Measurements from ENCODE around the gene B3GNT3.
A peak's percentile ranks its signal among the peaks of the same experiment; 100 is the strongest.
"Not testable (repeated sequence)": the region's sequence is repeated elsewhere in the genome, so short reads cannot be mapped to it uniquely, and the experiment has no call there.

Gene B3GNT3

DNA sequence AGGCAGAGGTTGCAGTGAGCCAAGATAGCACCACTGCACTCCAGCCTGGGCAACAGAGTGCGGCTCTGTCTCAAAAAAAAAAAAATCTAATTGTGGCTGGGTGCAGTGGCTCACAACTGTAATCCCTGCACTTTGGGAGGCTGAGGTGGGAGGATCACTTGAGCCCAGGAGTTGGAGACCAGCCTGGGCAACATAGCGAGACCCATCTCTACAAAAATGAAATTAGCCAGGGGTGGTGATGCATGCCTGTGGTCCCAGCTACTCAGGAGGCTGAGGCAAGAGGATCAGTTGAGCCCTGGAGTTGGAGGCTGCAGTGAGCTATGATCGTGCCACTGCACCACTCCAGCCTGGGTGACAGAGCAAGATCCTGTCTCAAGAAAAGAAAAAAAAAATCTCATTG is 3.7 kb downstream of the B3GNT3 start:
- not testable (repeated sequence) for DNase-seq

DNA sequence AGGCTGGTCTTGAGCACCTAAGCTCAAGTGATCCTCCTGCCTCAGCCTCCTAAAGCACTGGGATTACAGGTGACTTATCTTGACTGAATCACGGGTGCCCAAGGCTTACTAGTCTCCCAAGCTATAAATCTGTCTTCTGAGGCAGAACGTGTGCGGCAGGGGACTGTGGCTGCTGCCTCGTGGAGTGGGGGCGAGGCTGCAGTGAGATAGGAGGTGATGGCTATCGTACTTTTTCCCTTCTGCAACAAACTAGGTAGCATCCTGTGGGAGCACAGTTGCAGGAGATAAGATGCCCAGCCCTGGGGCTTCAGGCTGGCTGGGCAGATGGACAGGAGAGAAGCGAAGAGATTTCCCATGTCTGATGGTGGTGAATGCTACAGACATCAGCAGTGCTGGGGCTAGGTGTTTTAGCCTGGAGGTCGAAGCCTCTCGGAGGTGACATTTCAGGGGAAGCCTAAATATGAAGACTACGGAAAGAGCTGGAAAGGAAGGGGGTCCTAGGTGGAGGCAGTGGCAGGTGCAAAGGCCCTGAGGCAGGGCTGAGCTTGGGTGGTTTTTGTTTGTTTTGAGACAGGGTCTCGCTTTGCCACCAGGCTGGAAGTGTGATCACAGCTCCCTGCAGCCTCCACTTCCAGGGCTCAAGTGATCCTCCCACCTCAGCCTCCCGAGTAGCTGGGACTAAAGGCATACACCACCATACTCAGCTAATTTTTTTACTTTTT is 7.4 kb downstream of the B3GNT3 start:
- DNase-seq, result no peak

DNA sequence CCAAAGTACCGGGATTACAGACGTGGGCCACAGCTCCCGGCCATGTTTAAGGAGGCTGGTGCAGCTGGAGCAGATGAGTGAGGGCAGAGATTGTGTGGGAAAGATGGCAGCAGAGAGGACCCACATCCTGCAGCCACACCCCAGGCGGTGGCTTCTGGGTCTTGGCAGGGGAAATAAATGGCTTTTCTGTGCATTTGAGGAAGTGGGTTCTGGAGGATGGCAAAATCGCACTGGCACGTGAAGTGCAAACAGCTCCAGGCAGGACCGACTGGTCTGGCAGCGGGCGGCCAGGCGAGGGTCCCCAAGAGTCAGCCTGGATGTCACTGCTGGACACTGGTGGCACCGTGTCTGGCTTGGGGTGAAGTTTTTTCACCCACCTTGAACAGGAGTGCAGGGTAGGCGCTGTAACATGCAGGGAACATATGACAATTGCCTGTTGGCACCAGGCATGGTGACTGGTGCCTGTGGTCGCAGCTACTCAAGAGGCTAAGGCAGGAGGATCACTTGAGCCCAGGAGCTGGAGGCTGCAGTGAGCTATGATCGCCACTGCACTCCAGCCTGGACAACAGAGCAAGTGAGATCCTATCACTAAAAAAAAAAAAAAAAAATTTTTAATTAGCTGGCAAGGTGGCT is 8.4 kb downstream of the B3GNT3 start:
- no peak for DNase-seq

DNA sequence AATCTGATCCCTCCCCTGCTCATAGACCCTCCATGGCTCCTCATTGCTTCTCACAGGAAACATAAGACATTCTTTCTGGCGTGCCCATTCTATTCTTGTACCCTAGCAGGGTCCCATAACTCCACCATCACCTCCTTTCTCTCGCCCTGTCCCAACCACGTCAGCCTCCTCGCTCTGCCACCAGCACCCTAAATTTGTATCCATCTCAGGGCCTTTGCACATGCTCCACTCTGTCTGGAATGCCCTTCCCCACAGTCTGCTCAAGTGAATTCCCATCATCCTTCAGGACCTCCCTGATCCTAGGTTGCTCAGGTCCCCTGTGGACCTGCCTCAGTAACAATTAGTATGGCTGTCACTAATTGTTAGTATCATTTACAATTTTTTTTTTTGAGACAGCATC is 10.5 kb downstream of the B3GNT3 start:
- DNase-seq, result no peak

DNA sequence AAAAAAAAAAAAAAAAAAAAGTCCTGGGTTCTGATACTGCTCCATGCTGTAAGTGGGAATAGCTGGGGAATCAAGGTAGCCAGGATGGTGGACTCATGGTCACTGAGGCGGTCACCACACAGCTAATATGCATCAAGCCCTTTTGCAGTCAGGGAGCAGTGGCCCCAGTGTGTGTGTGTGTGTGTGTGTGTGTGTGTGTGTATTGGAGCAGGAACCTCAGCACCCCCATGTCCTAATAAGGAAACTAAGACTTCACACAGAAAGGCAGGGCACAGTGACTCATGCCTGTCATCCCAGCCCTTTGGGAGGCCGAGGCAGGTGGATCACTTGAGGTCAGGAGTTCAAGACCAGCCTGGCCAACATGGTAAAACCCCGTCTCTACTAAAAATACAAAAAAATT is 12.0 kb downstream of the B3GNT3 start:
- no peak for DNase-seq

DNA sequence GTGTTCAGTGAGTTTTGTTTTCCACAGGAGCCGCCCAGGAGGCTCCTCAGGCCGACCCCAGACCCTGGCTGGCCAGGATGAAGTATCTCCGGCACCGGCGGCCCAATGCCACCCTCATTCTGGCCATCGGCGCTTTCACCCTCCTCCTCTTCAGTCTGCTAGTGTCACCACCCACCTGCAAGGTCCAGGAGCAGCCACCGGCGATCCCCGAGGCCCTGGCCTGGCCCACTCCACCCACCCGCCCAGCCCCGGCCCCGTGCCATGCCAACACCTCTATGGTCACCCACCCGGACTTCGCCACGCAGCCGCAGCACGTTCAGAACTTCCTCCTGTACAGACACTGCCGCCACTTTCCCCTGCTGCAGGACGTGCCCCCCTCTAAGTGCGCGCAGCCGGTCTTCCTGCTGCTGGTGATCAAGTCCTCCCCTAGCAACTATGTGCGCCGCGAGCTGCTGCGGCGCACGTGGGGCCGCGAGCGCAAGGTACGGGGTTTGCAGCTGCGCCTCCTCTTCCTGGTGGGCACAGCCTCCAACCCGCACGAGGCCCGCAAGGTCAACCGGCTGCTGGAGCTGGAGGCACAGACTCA is 12.9 kb downstream of the B3GNT3 start:
- DNase-seq, result no peak

DNA sequence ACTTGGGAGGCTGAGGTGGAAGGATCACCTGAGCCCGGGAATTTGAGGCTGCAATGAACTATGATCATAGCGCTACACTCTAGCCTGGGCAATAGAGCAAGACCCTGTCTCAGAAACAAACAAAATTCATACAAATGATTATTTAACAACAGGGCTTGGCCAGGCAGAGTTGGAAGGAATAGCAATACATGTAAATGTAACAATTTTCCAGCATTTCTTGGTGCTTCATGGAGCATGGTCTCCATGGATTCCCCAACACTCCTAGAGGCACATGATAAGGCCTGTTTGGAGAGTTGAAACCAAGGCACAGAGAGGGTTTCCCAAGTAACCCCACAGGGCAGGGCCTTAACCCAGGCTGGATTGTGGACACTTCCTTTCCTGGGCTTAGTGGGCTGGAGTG is 16.2 kb downstream of the B3GNT3 start:
- no peak for DNase-seq

DNA sequence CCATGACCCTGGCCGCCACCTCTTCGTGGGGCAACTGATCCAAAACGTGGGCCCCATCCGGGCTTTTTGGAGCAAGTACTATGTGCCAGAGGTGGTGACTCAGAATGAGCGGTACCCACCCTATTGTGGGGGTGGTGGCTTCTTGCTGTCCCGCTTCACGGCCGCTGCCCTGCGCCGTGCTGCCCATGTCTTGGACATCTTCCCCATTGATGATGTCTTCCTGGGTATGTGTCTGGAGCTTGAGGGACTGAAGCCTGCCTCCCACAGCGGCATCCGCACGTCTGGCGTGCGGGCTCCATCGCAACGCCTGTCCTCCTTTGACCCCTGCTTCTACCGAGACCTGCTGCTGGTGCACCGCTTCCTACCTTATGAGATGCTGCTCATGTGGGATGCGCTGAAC is 16.7 kb downstream of the B3GNT3 start:
- no peak for DNase-seq

DNA sequence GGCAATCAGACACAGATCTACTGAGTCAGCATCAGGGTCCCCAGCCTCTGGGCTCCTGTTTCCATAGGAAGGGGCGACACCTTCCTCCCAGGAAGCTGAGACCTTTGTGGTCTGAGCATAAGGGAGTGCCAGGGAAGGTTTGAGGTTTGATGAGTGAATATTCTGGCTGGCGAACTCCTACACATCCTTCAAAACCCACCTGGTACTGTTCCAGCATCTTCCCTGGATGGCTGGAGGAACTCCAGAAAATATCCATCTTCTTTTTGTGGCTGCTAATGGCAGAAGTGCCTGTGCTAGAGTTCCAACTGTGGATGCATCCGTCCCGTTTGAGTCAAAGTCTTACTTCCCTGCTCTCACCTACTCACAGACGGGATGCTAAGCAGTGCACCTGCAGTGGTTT is 17.2 kb downstream of the B3GNT3 start:
- no peak for DNase-seq

DNA sequence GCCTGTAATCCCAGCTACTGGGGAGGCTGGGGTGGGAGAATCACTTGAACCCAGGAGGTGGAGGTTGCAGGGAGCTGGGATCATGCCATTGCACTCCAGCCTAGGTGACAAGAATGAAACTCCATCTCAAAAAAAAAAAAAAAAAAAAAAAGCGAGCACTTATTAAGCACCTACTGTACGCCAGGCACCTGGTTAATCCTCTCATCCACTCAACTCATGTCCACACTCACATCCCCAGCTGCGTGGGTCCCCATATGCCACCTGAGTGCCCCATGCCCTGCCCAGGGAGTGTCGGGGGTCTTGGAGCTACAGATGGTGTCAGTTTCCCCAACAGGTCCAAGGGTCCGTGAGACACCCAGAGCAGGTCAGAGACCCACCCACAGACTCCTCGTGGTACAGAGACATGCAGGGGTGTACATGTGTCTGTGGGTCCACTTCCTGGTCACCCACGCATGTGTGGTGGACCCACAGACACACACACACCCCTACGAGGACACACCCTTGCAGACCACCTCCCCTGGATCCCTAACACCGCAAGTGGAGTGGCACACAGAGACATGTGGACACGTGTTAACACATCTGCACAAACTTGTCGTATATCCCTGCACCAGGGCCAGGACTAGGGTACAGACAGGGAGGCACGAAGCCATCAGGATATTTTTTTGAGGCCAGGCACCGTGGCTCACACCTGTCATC is 22.9 kb downstream of the B3GNT3 start:
- DNase-seq, result no peak

DNA sequence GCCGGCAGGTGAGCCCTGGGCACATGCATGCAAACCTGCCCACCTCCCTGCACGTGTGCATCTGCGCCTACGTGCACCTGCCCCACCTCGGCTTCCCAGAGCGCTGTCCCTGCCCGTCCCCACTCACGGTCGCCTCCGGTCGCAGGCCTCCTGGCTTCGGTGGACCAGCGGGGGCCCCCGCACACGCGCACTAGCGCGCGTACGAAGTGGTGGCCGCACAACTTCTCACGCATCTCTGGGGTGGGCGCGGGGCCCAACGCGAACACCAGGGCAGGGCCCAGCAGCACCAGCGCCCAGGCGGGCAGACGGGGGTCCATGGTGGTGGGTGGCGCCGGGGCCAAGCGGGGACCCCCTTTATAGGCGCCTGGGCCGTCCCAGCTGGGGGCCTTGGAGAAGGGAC is 26.3 kb downstream of the B3GNT3 start, which contains the start of gene INSL3:
INSL3 (minus strand) TSS at position 330 of the 400 bp plus-strand sequence; CDS start at position 317, 13 bp downstream.
- no peak for DNase-seq

DNA sequence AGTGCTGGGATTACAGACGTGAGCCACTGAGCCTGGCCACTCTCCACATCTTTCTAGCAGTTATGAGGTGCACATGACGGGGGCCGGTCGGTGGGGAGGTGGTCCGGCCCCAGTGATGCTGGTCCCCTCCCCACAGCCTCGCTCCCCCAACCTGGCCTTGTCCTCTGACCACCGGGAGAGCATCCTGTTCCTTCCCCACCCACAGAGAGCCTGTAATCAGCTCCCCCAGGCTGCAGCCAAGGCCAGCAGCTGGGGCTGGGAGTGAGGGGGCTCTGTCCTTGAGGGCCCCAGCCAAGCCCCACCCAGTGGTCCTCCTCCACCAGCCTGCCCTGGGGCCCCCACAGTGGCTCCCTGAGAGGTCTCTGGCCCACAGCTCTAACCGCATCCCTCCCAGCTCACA is 29.4 kb downstream of the B3GNT3 start:
- DNase-seq, result no peak

DNA sequence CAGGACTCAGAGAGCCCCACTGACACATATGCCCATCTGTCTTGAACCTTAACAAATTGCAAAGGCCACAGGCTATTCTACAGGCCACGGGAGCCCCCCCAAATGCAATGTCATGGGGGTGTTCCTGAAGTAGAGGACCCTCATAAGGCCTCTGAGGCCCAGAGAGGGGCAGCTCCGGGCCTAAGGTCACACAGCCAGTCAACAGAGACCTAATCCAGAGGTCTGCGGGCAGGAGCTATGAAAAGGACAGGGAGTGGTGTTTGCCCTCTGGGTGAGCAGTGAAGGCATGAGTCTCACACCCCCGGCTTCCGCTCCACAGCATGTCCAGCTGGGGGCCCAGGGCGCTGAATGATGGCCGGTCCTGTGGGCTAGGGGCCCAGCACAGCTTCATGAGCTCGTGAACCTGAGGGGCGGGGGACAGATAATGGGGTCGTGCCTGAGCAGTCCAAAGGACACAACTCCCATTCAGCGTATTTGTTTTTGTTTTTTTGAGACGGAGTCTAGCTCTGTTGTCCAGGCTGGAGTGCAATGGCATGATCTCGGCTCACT is 31.6 kb downstream of the B3GNT3 start:
- DNase-seq, result no peak

DNA sequence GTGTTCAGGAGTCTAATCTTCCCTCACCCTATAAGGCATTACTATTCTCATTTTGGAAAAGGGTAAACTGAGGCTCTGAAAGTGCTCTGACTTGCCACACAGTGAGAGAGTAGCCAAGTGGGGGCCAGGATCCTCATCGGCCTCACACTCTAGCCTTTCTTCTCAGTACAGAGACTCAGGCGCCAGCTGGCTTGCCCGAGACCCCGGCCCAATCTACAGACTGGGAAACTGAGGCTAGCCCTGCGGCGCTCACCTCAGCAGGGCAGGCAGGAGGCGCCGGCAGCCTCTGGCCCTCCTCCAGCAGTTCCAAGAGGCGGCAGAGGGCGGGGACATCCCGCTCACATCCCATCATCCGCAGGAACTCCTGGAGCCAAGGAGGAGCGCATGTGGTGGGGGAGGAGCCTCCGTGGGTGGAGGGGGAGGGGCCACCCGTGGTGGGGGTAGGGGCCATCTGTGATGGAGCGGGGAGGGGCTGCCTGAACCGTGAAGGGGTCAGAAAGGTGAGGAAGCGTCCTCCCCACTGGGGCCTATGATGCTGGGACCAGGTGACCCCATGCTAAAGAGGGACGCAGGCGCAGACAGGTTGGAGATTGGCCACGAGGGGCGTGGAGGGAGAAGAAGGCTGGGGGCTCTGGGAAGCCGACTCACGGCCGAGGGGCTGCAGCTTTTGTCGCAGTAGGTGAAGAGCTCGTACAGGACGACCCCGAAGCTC is 35.1 kb downstream of the B3GNT3 start:
- DNase-seq, result peak in 1 of 2 experiments; percentile 2

DNA sequence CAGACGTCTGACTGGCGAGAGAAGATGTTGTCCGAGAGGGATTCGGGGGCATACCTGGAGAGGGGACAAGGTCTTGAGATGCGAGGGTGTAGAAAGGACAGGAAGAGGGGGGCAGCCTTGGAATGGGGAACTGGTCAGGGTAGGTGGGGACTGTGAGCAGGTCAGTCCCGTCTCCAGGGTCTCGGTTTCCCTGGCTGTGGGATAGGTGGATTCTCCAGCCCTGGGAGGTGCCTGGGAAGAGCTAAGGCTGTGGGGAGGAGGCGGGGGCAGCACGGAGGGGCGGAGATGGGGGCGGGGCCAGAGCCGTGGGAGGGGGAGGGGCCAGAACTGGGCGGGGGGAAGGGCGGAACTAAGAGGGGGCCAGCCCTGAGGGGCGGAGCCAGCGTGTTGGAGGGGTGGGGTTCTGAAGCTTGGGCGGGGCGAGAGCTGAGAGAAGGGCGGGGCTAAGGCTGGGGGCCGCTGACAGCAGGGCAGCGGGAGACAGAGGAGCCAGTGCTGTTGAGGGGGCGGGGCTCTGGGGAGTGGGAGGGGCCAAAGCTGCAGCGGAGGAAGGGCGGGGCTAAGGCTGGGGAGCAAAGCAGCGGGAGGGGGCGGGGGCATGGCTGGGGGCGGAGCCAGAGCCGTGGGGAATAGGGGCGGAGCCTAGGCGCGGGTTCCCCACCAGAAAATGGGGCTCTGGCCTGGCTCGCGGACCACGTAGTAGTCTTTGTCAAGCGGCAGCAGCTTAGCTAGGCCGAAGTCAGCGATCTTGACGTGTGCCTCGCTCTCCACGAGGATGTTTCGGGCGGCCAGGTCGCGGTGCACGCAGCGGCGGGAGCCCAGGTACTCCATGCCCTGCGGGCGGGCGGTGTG is 35.9 kb downstream of the B3GNT3 start:
- DNase-seq, result peak; percentile 48 to 74

DNA sequence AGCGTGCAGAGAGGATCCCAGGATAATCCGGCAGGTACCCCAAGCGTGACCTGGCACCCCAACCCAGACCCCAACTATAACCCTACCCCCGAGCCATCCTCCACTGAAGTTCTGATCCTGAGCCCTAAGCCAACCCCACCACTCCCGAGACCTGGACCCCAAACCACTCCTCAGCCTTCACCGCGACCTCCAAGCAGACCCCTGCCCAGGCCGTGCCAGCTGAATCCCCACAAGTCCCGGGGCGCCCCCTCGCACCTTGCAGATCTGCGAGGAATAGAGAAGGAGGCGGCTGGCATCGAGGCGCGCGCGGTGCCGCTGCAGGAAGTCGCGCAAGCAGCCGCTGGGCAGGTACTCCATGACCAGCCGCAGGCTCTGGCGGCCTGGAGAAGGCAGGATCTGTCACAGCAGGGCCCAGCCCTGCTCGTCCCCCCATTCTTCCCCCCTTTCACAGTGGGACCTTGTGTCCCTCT is 36.5 kb downstream of the B3GNT3 start:
- DNase-seq, result no peak

DNA sequence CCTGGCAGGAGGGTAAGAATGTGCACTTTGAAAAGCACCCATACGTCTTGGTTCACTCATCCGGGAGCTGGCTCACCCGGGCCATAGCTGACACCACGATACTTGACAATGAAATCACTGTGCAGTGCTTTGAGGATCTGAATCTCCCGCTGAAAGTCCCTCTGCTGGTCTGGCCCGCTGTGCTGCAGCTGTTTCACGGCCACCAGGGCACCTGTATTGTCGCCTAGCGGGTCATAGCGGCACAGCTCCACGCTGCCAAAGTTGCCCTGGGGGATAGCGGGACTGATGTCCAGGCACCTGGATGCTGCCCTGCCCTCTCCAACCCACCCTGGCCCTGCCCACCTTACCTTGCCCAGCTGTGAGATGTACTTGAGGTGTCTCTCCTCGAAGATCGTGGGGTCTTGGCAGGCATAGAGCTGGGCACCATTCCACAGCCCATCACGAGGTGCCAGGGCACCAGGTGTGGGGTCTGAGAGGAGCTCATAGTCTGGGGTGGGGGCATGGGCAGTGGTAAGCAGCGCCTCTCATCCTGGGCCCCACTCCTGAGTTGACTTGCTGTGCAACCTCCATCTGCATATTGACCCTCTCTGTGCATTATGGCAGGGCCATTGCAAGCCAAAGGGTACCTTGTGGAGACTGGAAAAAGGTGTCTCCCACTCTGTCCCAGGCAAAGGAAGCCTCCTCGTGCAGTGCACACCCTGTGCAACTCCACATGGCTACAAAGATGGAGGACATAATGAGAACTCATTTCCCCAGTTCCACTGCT is 37.7 kb downstream of the B3GNT3 start:
- no peak for DNase-seq

DNA sequence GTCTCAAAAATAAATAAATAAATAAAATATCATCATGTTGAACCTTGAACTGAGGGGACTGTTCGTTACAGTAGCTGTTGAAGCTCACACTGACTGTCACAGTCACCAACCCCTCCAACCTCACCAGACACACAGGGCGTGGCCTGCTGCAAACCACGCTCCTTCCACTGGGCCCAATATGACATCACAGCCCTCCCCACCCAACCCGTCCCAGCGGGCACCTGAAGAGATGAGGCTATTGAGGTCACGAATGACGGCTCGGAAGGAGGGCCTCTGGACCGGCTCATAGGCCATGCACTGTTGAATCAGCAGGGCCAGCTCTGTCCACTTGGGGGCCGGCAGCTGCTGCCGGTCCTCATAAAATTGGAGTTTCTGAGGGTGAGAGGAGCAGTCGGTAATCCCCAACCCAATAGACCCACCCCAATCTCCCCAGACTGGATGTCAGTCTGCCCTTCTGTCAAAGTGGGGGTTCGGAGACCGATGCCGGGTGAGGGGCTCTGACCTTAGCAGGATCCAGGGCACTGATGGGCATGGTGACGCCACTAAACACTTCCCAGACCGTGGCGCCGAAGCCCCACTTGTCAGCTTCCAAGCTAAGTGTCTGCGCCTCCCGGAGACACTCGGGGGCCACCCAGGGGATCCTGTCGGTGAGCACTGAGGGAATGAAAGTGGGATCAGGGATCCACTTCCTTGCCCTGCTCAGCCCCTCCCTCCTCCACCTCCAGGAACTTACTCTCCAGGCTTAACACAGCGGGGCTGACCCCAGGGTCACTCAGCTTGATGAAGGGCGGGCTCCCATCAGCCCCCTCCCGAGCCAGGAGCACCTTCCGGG is 39.6 kb downstream of the B3GNT3 start:
- no peak for DNase-seq

DNA sequence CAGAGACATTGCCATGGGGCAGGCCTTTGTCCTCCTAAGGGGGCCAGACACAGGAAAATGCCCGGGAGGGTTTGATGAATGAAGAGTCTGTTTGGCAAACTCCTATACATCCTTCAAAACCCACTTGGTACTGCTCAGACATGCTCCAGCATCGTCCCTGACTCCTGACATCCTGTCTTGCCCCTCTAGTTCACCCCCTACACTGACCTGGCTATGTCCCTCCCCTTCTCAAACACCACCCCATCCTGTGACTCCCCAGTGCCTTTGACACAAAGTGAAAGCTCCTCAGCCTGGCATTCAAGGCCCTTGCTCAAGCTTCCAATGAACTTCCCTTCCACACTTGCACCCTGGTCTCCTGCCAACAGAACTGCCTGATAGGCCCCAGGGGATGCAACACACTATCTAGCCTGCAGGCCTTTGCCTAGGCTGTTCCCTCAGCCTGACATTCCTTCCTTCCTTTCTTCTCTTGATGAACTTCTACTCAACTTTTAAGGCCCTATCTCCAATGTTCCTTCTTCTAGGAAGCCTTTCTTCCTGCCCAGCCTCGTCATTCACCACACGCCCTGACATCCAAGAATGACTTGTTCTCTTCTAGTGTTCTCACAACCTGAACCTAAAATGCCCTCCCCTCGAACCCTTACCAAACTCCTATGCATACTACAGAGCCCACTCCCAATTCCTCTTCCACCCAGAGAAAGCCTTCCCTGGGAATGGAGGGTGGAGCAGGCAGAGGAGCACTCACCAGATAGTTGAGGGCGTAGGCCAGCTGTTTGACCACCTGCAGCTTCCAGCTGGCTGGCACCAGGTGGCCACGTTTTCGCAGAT is 40.5 kb downstream of the B3GNT3 start:
- DNase-seq, result no peak

Data from NCI-H187 (cell line).